Measurements from ENCODE around the gene MYCN.

GRCh38 chr2:15909736-15910135 lies 30.6 kb upstream of the MYCN start:
- TF ChIP-seq YY1 (IDR thresholded peaks at IDR 0.05; ENCODE audit: insufficient read depth, insufficient read length) (no peak), SUZ12 (IDR thresholded peaks at IDR 0.05; ENCODE audit: extremely low read depth, insufficient read depth, insufficient read length) (no peak), ZNF274 (IDR thresholded peaks at IDR 0.05; ENCODE audit: low read depth, low read length) (no peak)

Data from NT2/D1 (cell line).